HG03378 (cell line): ENCODE measurements around the gene PGBD2.
"Not testable (repeated sequence)": the region's sequence is repeated elsewhere in the genome, so short reads cannot be mapped to it uniquely, and the experiment has no call there.

Experiments
- ATAC-seq: cut with Tn5 transposase; IDR thresholded peaks from one replicate; pipeline ENCODE4 v1.9.1; 2021; ENCODE audit warnings: mild to moderate bottlenecking, moderate library complexity; ENCODE audit not compliant: unreplicated experiment

PGBD2 gene, protein sequence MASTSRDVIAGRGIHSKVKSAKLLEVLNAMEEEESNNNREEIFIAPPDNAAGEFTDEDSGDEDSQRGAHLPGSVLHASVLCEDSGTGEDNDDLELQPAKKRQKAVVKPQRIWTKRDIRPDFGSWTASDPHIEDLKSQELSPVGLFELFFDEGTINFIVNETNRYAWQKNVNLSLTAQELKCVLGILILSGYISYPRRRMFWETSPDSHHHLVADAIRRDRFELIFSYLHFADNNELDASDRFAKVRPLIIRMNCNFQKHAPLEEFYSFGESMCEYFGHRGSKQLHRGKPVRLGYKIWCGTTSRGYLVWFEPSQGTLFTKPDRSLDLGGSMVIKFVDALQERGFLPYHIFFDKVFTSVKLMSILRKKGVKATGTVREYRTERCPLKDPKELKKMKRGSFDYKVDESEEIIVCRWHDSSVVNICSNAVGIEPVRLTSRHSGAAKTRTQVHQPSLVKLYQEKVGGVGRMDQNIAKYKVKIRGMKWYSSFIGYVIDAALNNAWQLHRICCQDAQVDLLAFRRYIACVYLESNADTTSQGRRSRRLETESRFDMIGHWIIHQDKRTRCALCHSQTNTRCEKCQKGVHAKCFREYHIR

GRCh38 chr1:248906009-248906752 is at the start of gene PGBD2:
TSS of gene PGBD2 (plus strand) at chr1:248906235. CDS start at chr1:248913863, 7,628 bp downstream.
- ATAC-seq, result peak; percentile 87

DNA sequence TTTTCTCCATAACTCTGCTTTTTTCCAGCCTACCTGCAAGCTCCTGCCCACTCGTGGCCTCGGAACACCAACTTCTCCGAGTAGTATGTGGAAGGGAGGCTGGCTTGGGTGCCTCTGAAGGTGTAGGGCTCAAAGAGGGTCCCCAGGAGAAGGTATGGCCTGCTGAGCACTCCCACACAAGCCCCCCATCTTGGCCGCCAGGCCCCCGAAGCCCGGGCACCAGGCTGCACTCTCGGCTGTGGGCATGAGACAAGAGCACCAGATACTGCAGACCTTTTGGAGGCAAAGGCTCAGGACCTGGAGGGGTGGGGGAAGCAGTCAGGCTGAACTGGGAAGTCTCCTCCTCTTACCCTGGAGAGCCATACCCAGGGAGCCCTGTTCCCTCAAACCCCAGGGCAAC is 48.8 kb upstream of the PGBD2 start:
- ATAC-seq, result no peak

DNA sequence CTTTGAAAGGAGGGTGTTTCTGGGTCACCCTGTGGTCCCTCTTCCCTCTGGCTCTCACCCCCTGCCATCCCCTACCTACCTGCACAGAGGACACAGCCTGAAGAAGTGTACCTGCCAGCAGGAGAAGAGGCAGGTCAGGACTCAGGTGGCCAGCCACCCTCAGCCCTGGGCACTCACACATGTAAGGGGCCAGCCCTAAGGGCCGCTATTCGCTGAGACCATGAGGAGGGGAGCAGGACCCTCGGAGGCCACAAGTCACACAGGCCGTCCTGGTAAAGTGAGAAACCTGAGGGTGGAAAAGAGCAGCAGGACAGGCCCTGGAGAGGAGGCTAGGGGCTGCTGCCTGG is 48.3 kb upstream of the PGBD2 start:
- no peak for ATAC-seq

GRCh38 chr1:248858096-248858890 is 47.7 kb upstream of the PGBD2 start:
- peak; percentile 31 for ATAC-seq

GRCh38 chr1:248858891-248859889 is 46.8 kb upstream of the PGBD2 start, which contains the start of gene ZNF692:
TSS of gene ZNF692 (minus strand) at chr1:248859085. CDS start at chr1:248858309, 776 bp downstream.
- ATAC-seq, result peak; percentile 57

DNA sequence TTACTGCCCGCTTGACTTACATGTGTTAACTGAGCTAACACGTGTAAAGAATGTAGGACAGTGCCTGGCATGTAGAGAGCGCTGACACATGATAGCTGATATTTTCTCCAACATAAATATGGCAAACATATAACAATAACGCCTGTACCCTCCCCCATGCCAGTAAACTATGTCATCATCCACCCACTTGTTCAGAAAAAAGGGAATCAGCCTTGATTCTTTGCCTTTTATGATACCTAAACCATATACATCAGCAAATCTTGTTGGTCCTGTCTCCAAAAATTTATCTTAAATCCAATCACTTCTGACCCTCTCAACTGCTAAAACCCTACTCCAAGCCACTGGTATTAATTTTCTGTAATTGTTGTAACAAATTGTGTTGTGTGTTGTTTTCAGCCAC is 46.0 kb upstream of the PGBD2 start:
- no peak for ATAC-seq

- ATAC-seq, result no peak
Observed at GRCh38 chr1:248861616-248862015, 44.4 kb upstream of the PGBD2 start.

- peak; percentile 5 for ATAC-seq
Observed at GRCh38 chr1:248862695-248862997, 43.4 kb upstream of the PGBD2 start.

GRCh38 chr1:248862998-248863881 is 42.8 kb upstream of the PGBD2 start:
- ATAC-seq, result peak; percentile 68

GRCh38 chr1:248871837-248872401 is 34.1 kb upstream of the PGBD2 start:
- ATAC-seq, result no peak

DNA sequence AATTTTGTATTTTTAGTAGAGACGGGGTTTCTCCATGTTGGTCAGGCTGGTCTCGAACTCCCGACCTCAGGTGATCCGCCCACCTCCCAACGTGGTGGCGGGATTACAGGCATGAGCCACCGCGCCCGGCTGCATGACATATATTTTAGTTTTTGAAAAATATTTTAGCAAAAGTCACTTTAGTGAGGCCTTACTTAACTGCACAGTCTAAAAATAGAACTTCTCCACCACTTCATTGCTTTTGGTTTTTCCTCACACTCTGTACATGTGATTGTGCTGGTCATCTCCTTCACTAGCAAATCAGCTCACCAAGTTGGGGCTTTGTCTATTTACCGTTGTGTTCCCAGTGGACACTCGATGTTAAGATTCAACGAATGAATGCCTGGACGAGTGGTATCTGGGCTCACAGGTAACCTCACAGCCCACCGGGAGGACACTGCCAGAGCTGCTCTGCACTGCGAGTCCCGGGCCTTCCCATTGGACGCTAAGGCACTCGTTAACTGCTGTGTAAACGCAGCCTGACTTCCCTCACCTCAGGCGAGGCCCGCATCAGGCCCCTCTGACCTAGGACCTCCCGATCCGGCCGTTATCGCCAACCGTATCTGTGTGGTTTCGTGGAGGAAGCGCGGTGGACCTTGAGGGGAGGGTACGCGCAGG is 33.2 kb upstream of the PGBD2 start:
- ATAC-seq, result peak; percentile 30

DNA sequence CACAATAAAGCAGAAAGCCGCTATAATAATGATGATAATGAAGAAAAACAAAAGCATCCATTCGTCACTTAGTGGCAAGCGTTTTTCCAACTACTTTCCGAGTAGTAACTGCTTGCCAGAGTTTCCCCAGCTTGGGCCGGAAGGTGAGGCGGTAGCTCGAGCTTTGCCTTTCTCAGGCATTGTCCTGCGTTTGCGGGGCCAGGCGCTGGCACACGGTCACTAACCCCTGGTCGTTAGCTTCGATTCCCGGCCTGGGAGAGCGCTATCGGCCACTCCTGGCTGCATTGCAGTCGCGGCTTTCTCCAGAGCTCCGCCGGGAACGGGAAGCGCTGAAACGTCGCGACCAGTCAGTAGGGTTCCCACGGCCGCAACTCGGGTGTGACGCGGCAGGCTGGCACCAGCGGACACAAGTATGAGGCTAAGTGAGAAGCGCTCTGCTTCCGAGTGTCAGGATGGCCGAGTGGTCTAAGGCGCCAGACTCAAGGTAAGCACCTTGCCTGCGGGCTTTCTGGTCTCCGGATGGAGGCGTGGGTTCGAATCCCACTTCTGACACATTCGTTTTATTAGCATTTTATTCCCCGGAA is 32.5 kb upstream of the PGBD2 start:
- peak; percentile 73 for ATAC-seq

- peak; percentile 65 for ATAC-seq
Observed at GRCh38 chr1:248873993-248874533, 32.0 kb upstream of the PGBD2 start.

DNA sequence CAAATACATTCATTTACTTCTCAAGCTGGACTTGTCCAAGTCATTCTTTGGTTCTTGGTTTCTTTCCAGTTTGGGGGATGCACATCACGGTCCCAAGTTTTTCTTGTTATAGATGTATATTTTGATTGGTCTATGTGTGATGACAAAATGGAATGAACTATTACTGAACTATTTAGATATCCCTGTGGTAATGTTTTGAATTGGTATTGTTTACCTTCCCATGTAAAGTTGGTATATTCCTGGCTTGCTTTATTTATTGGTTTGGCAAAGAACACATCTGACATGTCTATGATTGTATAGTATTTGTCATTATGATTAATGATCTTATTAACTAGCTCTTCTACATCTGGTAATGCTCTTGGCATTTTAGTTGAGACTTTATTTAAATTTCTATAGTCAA is 24.8 kb upstream of the PGBD2 start:
- no peak for ATAC-seq

GRCh38 chr1:248882427-248882826 is 23.6 kb upstream of the PGBD2 start:
- ATAC-seq, result not testable (repeated sequence)

DNA sequence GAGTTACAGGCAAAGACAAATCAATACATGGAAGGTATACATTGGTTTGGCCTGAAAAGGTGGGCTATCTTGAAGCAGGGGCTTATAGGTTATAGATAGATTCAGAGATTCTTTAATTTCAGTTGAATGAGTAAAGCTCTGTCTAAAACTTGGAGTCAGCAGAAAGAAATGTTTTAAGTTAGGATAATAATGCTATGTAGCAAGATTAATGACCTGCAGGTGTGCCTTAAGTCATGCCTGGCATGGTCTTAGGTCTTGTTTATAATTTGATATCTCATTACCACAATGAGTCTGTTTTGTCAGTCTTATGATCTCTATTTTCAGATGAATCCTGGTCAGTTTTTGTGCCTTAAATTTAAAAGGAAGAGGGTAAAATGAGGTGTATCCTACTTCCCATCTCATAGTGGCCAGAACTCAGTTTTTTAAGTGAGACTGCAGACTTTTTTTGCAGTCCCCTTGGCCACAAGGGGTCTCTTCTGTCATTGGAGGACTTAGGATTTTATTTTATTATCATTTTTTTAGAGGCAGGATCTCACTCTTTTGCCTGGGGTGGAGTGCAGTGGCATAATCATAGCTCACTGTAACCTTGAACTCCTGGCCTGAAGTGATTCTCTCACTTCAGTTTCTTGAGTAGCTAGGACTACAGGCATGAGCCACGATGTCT is 21.3 kb upstream of the PGBD2 start:
- no peak for ATAC-seq

GRCh38 chr1:248885646-248886045 is 20.4 kb upstream of the PGBD2 start:
- no peak for ATAC-seq
